CD4-positive, alpha-beta T cell treated with Interleukin-1 beta for 1 hour (primary cell): ENCODE data around the gene LGALS9.
A peak's percentile ranks its signal among the peaks of the same experiment; 100 is the strongest.
"Not testable (repeated sequence)": the region's sequence is repeated elsewhere in the genome, so short reads cannot be mapped to it uniquely, and the experiment has no call there.

Experiments
- DNase-seq, 2 donors: peaks; one replicate each; pipeline ENCODE4 v3.0.0-alpha.2; 2020 to 2022

LGALS9 gene

GRCh38 chr17:27631897-27632725 is 1.1 kb downstream of the LGALS9 start:
- no peak for DNase-seq

- not testable (repeated sequence) for DNase-seq
These were observed 1.8 kb downstream of the LGALS9 start for GRCh38 chr17:27632766-27633165.

GRCh38 chr17:27633312-27634025 is 2.5 kb downstream of the LGALS9 start:
- DNase-seq, result no peak

- DNase-seq, result no peak
These were observed 3.0 kb downstream of the LGALS9 start for GRCh38 chr17:27634026-27634335.

- DNase-seq, result no peak
These were observed 3.8 kb downstream of the LGALS9 start for GRCh38 chr17:27634776-27635175.

GRCh38 chr17:27635275-27635823 is 4.4 kb downstream of the LGALS9 start:
- DNase-seq, result peak in 1 of 2 donors; percentile 57

GRCh38 chr17:27636005-27636520 is 5.1 kb downstream of the LGALS9 start:
- not testable (repeated sequence) for DNase-seq

GRCh38 chr17:27637818-27638217 is 6.8 kb downstream of the LGALS9 start:
- not testable (repeated sequence) for DNase-seq

GRCh38 chr17:27638415-27638914 is 7.5 kb downstream of the LGALS9 start:
- DNase-seq, result not testable (repeated sequence)

- DNase-seq, result no peak
These were observed 9.8 kb downstream of the LGALS9 start for GRCh38 chr17:27640790-27641189.

GRCh38 chr17:27644586-27644985 is 13.6 kb downstream of the LGALS9 start:
- no peak for DNase-seq

GRCh38 chr17:27645621-27646020 is 14.6 kb downstream of the LGALS9 start:
- DNase-seq, result not testable (repeated sequence)

GRCh38 chr17:27646232-27646631 is 15.2 kb downstream of the LGALS9 start:
- no peak for DNase-seq

- no peak for DNase-seq
These were observed 16.8 kb downstream of the LGALS9 start for GRCh38 chr17:27647765-27648164.

GRCh38 chr17:27649111-27649571 is 18.2 kb downstream of the LGALS9 start:
- not testable (repeated sequence) for DNase-seq

GRCh38 chr17:27649929-27650328 is 18.9 kb downstream of the LGALS9 start:
- no peak for DNase-seq

- DNase-seq, result no peak
These were observed 19.8 kb downstream of the LGALS9 start for GRCh38 chr17:27650836-27651235.

- peak; percentile 59 to 67 for DNase-seq
These were observed 20.7 kb downstream of the LGALS9 start for GRCh38 chr17:27651411-27652345.

- not testable (repeated sequence) for DNase-seq
These were observed 22.5 kb downstream of the LGALS9 start for GRCh38 chr17:27653449-27653971.

- DNase-seq, result no peak
These were observed 23.1 kb downstream of the LGALS9 start for GRCh38 chr17:27654136-27654535.

GRCh38 chr17:27654654-27655524 is 23.9 kb downstream of the LGALS9 start:
- peak; percentile 61 to 67 for DNase-seq
